ENCODE data around the gene FAR1.
"Not testable (repeated sequence)": the region's sequence is repeated elsewhere in the genome, so short reads cannot be mapped to it uniquely, and the experiment has no call there.

Gene FAR1

GRCh38 chr11:13713982-13714381 is 45.5 kb downstream of the FAR1 start:
- no peak for DNase-seq

GRCh38 chr11:13717331-13717730 is 48.9 kb downstream of the FAR1 start:
- DNase-seq, result no peak

GRCh38 chr11:13718394-13718793 is 49.9 kb downstream of the FAR1 start:
- no peak for DNase-seq

GRCh38 chr11:13720940-13721339 is 52.5 kb downstream of the FAR1 start:
- DNase-seq, result no peak

- no peak for DNase-seq
These were observed 53.3 kb downstream of the FAR1 start for GRCh38 chr11:13721760-13722159.

GRCh38 chr11:13726456-13726855 is 58.0 kb downstream of the FAR1 start:
- no peak for DNase-seq

GRCh38 chr11:13728076-13728475 is 59.6 kb downstream of the FAR1 start:
- no peak for DNase-seq

GRCh38 chr11:13734530-13734929 is 66.1 kb downstream of the FAR1 start:
- no peak for DNase-seq

- DNase-seq, result no peak
These were observed 76.7 kb downstream of the FAR1 start for GRCh38 chr11:13745165-13745564.

- not testable (repeated sequence) for DNase-seq
These were observed 84.8 kb downstream of the FAR1 start for GRCh38 chr11:13753316-13753715.

- no peak for DNase-seq
These were observed 90.6 kb downstream of the FAR1 start for GRCh38 chr11:13759050-13759449.

GRCh38 chr11:13760115-13760514 is 91.6 kb downstream of the FAR1 start:
- DNase-seq, result no peak

- DNase-seq, result no peak
These were observed 92.8 kb downstream of the FAR1 start for GRCh38 chr11:13761250-13761649.

GRCh38 chr11:13761716-13762115 is 93.2 kb downstream of the FAR1 start:
- DNase-seq, result no peak

GRCh38 chr11:13762718-13763117 is 94.2 kb downstream of the FAR1 start:
- DNase-seq, result no peak

GRCh38 chr11:13763341-13763740 is 94.9 kb downstream of the FAR1 start:
- no peak for DNase-seq

- DNase-seq, result no peak
These were observed 97.4 kb downstream of the FAR1 start for GRCh38 chr11:13765886-13766285.

GRCh38 chr11:13767471-13767870 is 99.0 kb downstream of the FAR1 start:
- no peak for DNase-seq

- DNase-seq, result no peak
These were observed 100.7 kb downstream of the FAR1 start for GRCh38 chr11:13769188-13769587.

- no peak for DNase-seq
These were observed 102.7 kb downstream of the FAR1 start for GRCh38 chr11:13771151-13771550.

- no peak for DNase-seq
These were observed 104.0 kb downstream of the FAR1 start for GRCh38 chr11:13772223-13773046.

GRCh38 chr11:13775471-13775870 is 107.0 kb downstream of the FAR1 start:
- no peak for DNase-seq

- DNase-seq, result no peak
These were observed 107.8 kb downstream of the FAR1 start for GRCh38 chr11:13776134-13776815.

GRCh38 chr11:13777341-13777985 is 109.0 kb downstream of the FAR1 start:
- DNase-seq, result no peak

Measured in activated CD4-positive, CD25-positive, alpha-beta regulatory T cell (primary cell).